NCI-H128 (cell line): ENCODE results near the gene NF2.

Experiments used
- DNase-seq: peaks from one replicate; lab custom pipeline; 2025; ENCODE audit not compliant: unreplicated experiment; lab: John Stamatoyannopoulos, UW

NF2 gene

DNA sequence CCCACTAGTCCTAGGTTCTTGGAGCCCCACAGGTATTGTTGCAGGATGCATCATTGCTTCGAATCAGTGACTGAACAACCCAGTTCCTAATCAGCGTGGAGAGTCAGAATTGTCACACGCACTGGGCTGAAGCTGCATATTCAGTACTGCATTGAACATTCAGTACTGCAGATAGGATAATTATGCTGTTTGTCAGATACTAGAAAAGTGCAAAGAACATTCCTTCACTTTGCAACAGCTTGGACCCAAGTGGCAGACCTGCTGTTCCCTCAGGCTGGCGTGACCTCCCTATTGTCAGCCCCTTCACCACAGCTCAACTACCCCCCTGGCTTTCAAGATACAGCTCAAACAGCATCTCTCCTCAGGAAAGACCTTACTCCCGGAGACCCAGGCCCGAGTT lies 27.6 kb downstream of the NF2 start:
- no peak for DNase-seq

DNA sequence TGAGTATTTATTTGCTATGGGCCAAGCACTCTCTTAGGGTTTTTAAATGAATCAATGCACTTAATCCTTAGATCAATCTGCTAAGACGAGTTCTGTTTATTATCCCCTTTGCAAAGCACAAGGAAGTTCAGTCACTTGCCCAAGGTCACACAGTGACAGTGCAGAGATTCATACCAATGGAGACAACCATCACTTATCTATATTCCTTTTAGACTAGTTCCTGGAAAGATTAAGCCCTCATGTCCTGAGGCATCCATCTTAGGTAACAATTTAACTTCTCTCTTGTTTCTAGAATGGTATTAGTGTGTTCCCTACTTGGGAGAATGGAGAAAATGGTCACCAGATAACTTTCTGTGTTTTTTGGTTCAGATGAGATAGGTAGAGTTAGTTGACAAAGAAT lies 28.3 kb downstream of the NF2 start:
- DNase-seq: no peak

DNA sequence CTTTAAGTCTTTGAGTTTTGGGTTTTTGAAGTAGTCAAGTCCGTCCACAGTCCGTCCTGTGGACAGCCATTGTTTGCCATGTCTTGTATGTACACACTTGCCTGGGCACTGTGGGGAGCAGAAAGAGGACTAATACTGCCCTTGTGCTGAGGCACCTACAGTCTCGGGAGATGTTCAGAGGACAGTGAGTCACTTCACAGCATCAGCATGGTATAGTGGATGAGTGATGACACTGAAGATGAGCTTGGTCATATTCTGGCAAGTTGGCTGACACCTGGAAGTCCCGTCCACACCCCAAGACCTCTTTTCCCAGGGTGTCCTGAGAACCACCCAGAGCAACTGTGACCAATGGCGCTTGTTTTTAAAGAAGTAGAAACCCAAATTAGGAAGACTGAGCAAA lies 29.2 kb downstream of the NF2 start:
- DNase-seq: no peak

DNA sequence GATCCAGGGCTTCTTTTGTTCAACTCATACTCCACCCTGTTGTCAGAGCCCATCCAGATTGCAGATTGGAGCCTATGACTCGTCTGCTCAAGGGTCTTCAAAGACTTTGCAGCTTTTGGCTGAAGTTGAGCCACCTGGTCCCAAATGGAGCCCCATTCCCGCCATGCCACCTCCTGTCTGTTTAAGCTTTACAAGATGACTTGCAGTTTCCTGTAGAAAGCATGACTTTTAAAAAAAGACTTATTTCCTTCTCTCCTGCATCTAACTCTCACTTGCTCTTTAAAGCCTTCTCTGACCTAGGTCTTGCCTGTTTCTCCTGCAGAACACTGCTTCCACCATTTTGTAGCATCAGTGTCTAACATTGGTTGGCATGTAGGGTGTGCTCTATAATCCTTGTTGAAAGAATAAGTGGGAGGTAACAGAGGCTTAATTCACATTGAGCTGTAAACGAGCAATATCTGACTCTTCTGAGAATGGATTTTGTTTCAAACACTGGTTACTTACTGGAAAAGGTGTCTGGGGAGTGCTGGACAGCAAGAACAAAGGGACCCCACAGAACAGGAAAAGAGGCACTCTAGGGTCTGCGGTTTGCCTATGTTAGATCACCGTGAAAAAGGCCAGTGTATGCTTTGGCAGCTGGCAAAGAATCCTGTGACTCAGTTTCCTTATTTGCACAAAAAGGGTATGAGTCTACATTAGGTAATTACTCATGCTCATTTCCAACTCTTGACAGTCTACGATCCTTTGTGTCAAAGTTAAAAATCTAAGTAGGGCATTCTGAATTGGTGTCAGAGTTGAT lies 30.3 kb downstream of the NF2 start:
- no peak for DNase-seq

DNA sequence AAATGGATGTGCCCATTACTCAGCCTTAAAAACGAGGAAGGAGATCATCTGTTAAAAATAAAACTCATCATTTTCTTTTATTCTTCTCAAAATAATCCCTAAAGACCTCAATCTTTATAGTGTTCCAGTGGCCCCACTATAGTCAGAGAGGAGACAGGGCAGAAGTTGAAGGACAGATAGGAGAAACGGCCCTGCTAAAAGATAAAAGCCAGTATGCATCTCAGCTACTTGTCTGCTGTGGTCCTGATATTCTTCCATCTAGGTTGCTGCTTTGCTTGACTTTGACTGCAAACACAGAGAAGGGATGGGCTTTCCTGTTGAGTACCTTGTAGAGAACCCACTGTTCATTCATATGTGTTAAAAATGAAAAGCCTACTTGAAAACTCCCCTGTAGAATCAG lies 31.4 kb downstream of the NF2 start:
- no peak for DNase-seq

DNA sequence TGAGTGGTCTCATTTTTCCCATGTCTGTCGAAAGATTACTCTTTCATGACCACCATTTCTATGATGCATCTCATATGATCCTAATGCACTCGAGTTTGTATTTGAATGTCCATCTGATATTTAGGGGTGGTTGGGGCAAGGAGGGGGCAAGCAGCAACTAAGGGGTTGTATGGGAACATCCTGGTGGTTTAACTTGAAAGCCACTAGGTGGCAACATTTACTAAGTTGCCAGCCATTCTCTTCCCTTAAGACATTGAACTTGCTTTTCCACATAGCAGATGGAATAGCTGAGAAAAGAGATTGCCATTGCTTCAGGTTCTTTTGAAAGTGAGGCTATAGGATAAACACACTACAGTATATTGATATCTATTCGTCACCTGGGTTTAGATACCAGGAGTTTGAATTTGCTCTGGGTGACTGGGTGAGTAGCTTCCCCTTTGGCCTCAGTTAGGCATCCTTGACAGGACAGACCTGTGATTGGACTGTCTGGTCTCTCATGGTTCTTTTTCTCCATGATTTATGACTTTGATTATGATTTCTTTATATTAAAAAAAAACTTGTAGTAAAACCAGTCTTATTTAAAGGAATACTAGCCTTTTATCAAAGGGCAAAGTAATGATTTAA lies 32.4 kb downstream of the NF2 start:
- DNase-seq: no peak

DNA sequence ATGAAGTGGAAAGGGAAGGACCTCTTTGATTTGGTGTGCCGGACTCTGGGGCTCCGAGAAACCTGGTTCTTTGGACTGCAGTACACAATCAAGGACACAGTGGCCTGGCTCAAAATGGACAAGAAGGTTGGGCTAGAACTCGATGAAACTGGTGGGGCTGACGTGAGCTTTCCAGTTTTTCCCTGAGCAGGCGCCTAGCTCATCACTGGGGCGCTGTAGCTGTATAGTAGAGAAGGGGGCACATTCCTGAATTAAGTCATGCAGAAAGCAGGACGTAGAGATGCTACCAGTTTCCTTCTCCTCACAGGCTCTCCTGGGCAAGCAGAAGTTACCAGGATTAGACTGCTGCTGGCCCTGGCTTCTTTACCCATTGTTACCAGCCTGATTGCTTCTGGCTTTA lies 33.3 kb downstream of the NF2 start:
- DNase-seq: no peak

DNA sequence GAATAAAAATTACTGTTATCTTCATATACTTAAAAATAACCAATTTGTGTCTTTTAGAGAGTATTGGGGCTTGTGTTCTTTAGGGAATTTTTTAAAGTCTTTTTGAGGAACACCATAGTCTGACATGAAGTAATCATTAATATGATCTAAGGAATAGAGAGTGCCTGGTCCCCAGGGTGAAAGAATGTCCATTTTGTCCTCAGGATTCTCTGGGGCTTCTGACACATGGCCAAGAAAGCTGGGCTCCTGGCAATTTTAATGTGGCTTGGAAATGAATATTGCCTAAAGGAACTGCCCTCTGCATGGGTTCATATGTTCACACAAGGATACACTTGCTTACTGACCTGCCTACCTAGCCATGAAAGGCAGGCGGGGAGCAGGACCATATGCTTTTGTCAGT lies 33.7 kb downstream of the NF2 start:
- DNase-seq: no peak

DNA sequence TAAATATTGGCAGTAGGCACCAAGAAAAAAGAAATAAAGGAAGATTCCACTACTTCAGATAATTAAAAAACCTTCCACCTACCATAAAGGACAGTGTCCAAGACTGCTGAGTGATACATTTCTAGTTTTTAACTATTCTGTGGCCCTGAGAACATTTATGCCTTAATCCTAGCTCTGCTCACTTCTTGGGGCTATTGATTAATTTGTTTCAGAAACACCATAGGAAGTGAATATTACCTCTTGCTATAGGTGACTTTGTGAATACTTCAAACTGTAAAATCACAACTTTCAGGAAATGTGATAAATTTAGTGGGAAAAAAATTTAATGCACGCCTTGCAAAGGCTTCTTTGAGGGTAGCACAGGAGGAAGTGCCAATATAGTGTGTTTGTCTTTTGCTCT lies 35.2 kb downstream of the NF2 start:
- no peak for DNase-seq

DNA sequence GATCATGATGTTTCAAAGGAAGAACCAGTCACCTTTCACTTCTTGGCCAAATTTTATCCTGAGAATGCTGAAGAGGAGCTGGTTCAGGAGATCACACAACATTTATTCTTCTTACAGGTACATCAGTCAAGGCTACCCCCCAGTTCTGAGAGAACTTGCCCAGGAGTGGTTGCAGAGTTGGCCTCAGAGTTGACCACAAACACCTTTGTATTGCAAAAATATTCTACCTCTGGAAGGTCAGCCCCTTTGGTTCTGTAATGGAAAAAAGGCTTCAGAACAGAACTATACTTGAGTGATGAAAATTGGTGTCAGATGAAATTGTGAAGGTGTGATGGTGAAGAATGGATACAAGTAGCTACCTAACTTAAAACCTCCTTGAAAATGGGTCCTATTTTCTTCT lies 35.7 kb downstream of the NF2 start:
- no peak for DNase-seq

DNA sequence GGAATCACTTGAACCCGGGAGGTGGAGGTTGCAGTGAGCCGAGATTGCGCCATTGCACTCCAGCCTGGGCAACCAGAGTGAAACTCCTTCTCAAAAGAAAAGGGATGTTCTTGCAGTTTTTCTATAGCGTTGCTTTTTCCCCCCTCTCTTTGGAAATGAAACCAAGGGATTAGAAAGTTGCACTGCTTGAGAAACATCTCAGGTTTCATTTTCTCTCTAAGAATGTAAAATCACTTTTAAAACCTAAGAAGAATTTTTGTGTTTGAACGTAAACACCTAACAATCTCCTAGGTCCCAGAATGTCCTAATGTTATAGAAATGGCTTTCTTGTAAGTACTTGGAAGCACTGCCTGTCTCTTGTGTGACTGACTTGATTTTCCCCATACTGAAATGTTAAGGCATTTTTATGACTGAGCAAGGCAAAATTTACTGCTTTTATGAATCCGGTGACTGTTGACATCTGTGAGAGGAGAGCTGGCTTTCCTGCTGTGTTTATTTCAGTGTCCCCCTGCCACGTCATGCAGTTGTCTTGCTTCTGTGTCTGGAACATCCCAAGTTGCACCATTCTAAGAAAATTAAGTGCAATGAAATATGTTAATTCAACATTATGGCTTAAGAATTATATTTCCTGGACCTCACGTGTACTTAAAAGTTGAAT lies 37.7 kb downstream of the NF2 start:
- no peak for DNase-seq

DNA sequence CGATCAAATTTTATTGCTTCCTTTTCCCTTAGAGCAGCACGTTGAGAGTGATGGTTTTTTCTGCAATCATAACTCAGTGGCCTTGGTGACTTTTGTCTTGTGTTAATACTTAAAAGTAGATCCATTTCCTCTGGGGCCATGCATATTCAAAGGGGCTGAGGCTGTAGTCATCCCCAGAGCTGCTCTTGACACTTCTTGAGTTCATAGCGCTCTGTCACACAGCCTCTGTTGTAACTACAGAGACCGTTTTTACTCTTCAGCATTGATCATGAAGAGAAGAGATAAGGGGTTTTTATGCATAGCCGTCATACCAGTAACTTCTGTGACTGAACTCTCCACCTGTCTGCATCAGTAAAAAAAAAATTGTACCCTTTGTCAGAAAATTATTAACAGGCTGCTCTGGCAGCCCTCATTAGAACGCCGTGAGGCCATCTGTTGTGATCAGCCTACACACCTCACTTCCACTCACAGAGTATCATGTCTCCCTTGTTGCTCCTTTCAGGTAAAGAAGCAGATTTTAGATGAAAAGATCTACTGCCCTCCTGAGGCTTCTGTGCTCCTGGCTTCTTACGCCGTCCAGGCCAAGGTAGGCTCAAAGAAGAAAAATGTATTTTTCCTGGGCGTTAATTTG lies 38.4 kb downstream of the NF2 start:
- DNase-seq: no peak

DNA sequence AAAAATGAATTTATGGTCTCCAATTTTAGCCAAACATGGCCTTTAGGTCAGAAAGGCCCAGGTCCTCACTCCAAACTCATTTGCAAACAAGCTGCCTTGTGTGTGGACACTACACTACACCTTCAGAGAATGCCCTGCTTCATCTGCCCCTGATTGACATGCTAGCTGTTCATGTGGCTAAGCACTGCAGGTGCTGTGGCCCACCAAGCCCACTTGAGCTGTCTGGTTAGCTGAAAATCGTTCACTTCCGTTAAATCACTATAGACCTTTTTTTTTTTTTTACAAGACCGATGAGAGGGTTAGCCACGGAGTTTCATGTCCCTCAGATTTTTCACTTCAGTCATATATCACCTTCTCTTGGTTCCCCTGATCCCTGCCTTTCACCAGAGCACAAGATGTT lies 39.3 kb downstream of the NF2 start:
- no peak for DNase-seq

DNA sequence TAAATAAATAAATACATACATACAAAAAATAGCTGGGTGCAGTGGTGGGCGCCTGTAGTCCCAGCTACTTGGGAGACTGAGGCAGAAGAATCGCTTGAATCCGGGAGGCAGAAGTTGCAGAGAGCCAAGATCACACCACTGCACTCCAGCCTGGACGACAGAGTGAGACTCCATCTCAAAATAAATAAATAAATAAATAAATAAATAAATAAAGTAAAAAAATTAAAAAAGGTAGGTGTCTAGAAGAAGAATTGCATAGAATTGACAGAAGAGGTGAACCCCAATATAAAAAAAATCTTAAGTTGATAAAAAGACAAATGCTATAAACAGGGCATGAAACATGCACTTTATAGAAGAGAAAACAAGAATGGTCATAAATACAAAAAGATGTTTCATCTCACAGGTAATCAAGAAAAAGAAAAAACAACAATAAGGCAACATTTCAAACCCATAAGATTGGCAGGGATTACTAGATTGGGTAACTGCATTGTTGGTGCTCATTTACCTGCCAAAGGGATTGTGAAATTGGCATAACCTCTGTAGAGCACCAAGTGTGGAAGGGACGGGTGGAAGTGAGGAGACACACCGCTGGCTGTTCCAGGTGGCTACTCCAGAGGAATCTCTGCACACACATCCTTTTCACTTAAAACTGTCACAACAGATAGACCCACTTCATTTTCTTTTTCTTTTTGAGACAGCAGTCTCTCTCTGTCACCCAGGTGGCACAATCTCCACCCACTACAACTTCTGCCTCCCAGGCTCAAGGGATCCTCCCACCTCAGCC lies 44.7 kb downstream of the NF2 start:
- no peak for DNase-seq

DNA sequence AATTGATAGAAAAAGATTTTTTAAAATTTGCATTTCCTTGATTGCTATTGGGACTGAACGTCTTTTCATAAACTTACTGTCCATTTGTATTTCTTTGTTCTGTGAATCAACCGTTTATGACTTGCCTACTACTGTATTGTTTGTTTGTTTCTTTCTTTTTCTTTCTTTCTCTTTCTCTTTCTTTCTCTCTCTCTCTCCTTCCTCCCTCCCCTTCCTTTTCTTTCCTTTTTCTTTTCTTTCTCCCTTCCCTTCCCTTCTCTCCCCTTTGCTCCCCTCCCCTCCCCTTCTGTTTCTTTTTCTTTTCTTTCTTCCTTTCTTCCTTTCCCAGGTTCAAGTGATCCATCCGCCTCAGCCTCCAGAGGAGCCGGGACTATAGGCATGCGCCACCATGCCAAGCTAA lies 46.9 kb downstream of the NF2 start:
- no peak for DNase-seq

DNA sequence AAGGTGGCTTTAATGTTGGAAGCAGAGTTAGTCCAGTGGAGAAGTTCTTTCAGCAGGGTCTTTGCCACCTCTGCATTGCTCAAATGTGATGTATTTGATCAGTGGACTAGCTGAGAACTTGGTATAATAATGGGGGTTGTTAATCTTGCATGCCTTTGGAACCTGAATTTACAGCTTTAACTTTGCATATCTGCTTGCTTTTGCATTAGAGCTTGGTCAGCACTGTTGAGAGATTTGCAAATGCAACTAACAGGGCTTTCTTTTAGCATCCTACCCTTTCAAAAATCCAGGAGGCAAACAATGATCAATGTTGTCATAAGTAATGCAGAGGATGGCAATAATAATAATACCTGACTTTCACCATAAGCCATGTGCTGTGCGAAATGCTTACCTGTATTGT lies 48.2 kb downstream of the NF2 start:
- no peak for DNase-seq

DNA sequence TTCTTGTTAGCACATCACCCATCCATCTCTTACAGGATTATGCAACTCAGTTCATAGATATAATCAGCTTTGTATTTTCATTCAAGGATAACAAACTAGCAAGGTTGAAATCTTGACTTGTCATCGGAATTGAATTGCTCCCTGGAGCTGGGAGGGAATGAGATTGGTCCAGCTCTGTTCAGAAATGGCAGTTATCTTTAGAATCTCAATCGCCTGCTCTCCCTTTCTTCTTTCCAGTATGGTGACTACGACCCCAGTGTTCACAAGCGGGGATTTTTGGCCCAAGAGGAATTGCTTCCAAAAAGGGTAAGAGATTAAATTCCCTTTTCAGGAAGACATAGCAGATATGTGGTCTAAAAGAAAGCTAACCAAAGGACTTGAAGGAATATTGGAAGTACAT lies 51.0 kb downstream of the NF2 start:
- DNase-seq: no peak

DNA sequence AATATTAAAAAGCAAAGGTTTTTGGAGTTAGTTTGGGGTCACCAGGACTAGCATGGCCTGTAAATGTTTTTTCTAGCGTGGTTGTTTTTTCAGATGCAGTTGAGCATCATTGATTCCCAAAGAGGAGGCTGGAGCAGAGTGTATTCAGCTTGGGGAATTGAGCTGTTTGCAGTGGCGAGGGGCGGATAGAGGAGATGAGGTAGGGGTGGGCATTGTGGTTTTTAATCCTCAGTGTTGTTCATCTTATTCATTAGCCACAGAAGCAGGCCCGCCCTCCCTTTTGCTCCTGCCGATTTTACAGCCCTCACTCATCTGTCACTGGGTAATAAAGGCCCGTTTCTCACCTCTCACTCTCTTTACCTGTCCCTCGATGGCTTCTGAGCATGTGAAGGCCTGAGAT lies 51.4 kb downstream of the NF2 start:
- DNase-seq: no peak

DNA sequence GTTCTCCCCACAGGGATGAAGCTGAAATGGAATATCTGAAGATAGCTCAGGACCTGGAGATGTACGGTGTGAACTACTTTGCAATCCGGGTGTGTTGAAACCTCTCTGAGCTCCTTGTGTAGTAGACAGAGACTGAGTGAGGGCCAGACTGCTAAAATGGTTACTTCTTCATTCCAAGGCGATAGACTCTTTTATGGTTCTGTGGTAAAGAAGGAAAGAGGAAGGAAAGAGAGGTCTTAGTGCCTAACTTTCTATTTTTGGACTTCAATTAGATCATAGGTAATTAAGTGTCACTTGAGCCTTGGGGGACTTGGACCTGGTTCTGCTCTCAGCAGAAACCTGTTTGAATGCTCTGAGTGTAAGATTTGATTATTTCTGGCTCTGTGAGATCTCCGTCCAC lies 54.7 kb downstream of the NF2 start:
- DNase-seq: no peak

DNA sequence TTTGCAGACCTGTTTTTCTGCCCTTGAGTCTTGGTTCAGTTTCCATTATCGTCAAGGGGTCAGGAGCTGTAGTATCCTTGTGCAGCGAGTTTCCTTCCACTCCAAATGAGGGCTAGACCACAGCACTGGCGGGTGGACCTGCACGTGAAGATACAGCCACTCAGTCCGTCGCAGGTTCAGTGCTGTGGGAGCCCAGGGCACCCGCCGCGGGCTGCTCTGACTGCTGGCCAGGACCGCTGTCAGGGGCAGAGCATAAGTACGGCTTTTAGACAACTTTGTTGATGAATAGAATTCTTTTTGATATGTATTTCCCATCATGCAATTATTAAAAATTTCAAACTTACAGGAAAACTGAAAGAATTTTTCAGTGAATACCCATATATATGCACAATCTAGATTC lies 56.6 kb downstream of the NF2 start:
- no peak for DNase-seq

DNA sequence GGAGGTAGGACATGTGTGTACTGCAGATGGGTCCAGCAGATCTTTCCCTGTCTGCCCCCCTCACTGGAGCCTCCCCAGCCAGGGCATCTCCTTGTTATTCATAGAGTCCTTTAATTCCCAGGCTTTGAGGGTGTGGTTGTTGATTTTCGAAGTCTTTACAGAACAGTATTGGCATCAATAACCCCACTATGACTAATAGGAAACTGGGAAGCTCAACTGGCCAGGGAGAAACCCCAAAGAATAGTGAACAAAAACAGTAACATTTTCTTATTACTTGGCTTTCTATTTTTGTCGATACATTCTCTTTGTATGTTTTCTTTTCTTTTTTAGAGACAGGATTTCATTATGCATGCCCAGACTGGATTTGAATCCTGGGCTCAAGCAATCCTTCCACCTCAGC lies 57.9 kb downstream of the NF2 start:
- DNase-seq: no peak
